Stomach smooth muscle (tissue), 2 donors: ENCODE measurements around the gene MCM3AP.

Experiments
- H3K27ac ChIP-seq: one replicate; pipeline ENCODE4 v1.7.0; 2013; ENCODE audit warnings: mild to moderate bottlenecking, low read length, inconsistent platforms
- H3K27me3 ChIP-seq, 2 donors: one replicate each; pipeline ENCODE4 v1.7.0; 2013; ENCODE audit warnings: low read length in 2 of 2; ENCODE audit not compliant: insufficient read depth in 2 of 2, control insufficient read depth in 1 of 2
- H3K36me3 ChIP-seq, 2 donors: one replicate each; pipeline ENCODE4 v1.7.0; 2013; ENCODE audit warnings: low read length in 2 of 2; ENCODE audit not compliant: control insufficient read depth in 2 of 2, insufficient read depth in 2 of 2
- H3K4me1 ChIP-seq: one replicate; pipeline ENCODE4 v1.7.0; 2013; ENCODE audit warnings: low read length; ENCODE audit not compliant: control insufficient read depth, insufficient read depth
- H3K4me3 ChIP-seq, 2 donors: one replicate each; pipeline ENCODE4 v1.7.0; 2013; ENCODE audit warnings: low read length in 2 of 2
- H3K9ac ChIP-seq, 2 donors: one replicate each; pipeline ENCODE4 v1.7.0; 2013; ENCODE audit warnings: low read length in 2 of 2, mild to moderate bottlenecking in 1 of 2
- H3K9me3 ChIP-seq, 2 donors: one replicate each; pipeline ENCODE4 v1.7.0; 2013; ENCODE audit warnings: low read length in 2 of 2; ENCODE audit not compliant: control insufficient read depth in 2 of 2
- donor health status: healthy.
- donor health status: Pancreatic carcinoma.

Gene MCM3AP

DNA sequence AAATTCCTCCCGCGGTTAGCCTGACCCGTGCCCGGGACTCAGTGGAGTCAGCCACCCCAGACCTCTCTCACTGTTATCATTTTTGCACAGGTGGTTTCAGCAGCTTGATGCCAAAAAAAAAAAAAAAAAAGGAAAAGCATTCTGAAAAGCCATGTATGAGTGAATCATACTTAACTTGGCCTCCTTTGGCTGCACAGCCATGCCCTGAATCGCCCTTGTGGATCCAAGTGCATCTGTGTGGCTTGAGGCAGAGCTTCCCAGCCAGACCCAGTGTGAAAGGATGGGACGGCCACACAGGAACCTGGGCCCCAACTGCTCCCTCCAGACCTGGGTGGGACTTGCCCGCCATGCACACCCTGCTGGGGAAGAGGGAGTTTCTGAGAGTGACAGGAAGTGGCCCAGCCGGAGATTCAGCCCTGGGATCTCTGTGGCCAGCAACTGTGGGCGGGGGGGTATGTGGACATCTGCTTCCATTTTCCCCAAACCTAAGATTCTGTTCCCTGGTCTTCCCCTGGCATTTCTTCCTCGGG, 9.3 kb upstream of the MCM3AP start:
- Histone ChIP-seq H3K9me3 (no peaks in the 10 kb centered on the region), H3K36me3 (peaks cover 6% of the 10 kb centered on the region in 2 donors), H3K4me3 (no peak overlapping the region), H3K9ac (no peak overlapping the region), H3K4me1 (peaks cover 8% of the 10 kb centered on the region), H3K27me3 (peaks cover 7 to 14% of the 10 kb centered on the region in 2 donors), H3K27ac (no peak overlapping the region)

DNA sequence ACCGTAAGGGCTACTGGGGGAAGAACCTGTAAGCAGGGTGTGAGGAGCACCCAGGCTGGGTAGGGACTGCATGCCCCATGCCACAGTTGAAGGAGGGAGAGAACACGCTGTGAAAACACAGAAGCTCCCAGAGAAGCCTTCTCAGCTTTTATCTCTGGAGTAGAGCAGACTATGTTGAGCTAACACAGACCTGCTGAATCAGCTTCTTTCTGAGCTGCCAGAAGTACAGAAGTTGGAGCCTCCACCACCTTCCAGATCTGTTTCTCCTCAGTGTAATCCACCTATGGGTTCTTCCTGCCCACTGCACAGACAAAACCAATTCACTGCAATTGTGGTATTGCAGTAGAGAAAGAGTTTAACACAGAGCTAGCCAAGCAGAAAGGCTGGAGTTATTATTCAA, 6.2 kb upstream of the MCM3AP start:
- Histone ChIP-seq H3K9ac (no peak overlapping the region), H3K36me3 (peaks cover 6% of the 10 kb centered on the region in 2 donors), H3K27ac (no peak overlapping the region), H3K9me3 (no peaks in the 10 kb centered on the region), H3K4me3 (no peak overlapping the region), H3K27me3 (no peaks in the 10 kb centered on the region), H3K4me1 (peaks cover 6% of the 10 kb centered on the region)

DNA sequence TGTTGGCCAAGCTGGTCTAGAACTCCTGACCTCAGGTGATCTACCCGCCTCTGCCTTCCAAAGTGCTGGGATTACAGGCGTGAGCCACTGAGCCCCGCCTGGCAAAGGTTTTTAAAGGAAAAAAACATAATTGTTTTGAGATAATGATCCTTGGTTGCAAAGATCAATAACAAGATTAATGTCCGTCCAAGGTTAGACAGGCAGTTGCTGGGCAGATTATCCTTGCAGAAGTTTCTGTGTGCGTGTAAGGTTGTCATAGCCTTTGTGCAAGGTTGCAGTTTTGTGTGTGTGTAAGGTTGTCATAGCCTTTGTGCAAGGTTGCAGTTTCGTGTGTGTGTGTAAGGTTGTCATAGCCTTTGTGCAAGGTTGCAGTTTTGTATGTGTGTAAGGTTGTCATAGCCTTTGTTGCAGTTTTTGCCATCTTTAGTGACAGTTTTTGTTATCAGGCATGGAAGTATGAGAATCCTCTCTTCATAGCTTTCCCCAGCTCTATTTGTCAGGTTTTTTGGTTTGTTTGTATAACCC, 4.3 kb upstream of the MCM3AP start:
- peaks cover 11% of the 10 kb centered on the region for H3K4me1 ChIP-seq
- no peak overlapping the region for H3K4me3 ChIP-seq
- H3K9ac ChIP-seq, result no peak overlapping the region
- H3K27ac ChIP-seq, result no peak overlapping the region
- no peaks in the 10 kb centered on the region for H3K9me3 ChIP-seq
- H3K36me3 ChIP-seq, result peaks cover 6% of the 10 kb centered on the region in 2 donors
- H3K27me3 ChIP-seq, result no peaks in the 10 kb centered on the region

DNA sequence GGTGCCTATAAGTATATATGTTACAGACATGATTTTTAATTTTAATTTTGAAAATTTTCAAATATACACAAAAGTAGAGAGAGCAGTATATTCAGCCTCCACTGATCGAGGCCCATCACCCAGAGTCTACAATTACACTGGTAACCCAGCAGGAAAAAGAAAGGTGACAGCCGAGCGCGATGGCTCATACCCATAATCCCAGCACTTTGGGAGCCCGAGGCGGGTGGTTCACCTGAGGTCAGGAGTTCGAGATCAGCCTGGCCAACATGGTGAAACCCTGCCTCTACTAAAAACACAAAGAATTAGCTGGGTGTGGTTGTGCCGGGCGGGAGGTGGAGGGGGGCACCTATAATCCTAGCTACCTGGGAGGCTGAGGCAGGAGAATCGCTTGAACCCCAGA, 2.1 kb upstream of the MCM3AP start:
- peaks cover 11 to 14% of the 10 kb centered on the region in 2 donors for H3K36me3 ChIP-seq
- no peak overlapping the region for H3K9ac ChIP-seq
- H3K27ac ChIP-seq, result no peak overlapping the region
- no peak overlapping the region for H3K4me3 ChIP-seq
- H3K4me1 ChIP-seq, result peaks cover 25% of the 10 kb centered on the region
- no peaks in the 10 kb centered on the region for H3K27me3 ChIP-seq
- H3K9me3 ChIP-seq, result no peaks in the 10 kb centered on the region

DNA sequence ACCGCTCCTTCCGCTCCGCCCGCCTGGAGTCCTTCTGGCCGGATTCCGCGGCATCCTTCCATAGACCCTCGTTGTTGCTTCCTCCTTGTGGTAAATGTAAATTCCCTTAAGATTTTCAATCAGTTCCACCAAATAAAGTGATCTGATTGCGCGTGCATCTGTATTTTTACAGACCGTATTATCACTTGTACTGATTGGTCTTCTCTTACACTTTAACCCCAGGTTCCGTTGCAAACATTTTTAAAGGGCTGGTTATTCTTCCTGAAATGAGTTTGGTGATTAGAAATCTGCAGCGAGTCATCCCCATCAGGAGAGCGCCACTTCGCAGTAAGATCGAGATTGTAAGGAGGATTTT, 1.2 kb upstream of the MCM3AP start:
- H3K27ac ChIP-seq, result peak overlapping the region; percentile 84

DNA sequence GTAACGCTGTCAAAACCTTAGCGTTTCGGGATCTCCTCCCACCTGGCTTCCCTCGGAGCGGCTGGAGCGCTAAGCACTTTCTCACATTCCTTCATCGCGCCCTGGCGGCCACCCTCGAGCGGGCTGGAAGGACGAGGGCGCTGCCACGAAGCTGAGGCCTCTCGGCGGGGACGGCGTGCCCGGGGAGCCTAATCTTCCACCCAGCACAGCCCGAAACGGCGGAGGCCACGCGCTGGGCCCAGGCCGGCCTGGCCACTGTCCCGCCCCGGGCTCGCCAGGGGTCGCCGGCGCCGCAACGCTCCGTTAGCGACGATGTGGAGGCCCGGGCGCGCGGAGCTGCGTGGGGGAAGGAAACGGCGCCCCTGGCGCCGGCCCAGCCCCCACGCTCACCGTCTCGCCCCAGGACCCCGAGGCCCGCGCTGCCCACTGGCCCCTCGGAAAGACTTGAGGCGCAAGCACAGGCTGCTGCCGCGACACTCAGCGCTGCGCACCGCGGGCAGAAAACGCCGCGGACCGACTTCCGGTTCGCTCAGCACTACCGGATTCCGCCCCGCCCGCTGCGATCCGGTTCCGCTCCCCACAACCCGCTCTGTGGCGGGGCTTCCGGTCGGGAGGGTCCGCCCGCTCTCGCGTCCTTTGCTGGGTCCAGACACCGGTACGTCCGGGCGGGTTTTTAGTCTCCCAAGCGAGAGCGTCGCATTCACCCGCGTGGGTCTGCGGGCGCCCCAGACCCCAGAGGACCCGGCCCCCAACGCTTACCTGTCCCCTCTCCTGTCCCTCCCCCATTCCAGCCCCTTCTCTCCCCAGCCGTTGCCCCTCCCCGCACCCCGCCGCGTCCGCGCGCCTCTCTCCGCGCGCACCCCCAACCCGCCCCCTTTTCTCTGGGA, 593 bp upstream of the MCM3AP start, which contains the start of gene YBEY:
TSS of gene YBEY (plus strand) at position 582 of the 887 bp plus-strand sequence. CDS start 572 bp downstream, outside the sequence.
- Histone ChIP-seq H3K4me1 (peaks cover 37% of the 10 kb centered on the region), H3K4me3 (peak within 1 kb of the TSS; percentile 81 to 84), H3K27me3 (no peaks in the 10 kb centered on the region), H3K27ac (peak within 1 kb of the TSS; percentile 84), H3K9ac (peak within 1 kb of the TSS; percentile 66 to 84), H3K36me3 (peaks cover 6 to 8% of the 10 kb centered on the region in 2 donors), H3K9me3 (no peaks in the 10 kb centered on the region)

More for the DNA sequence above, 1.2 kb upstream of the MCM3AP start:
- peaks cover 32% of the 10 kb centered on the region for H3K4me1 ChIP-seq
- H3K27me3 ChIP-seq, result no peaks in the 10 kb centered on the region
- H3K36me3 ChIP-seq, result peaks cover 9 to 12% of the 10 kb centered on the region in 2 donors
- peak overlapping the region; percentile 75 to 81 for H3K4me3 ChIP-seq
- H3K9me3 ChIP-seq, result no peaks in the 10 kb centered on the region
- peak overlapping the region; percentile 66 to 80 for H3K9ac ChIP-seq

DNA sequence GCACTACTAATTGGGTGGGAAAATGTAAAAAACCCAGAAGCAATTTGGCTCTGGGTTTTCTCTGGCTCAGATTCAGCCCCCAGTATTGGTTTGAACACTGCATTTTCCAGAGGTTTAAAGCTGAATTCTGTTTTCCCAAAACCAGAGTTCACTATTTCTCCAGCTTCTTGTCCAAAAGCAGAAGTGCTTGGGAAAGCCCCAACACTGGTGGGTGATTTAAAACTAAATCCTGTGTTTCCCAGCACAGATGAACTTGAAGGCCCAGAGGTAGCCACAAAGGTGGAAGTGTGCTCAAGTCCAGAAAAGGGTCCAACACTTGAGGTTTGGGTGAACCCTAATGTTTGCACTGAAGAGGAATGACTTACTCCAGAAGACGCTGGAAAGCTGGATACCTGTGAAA, 678 bp downstream of the MCM3AP start:
- no peaks in the 10 kb centered on the region for H3K9me3 ChIP-seq
- no peaks in the 10 kb centered on the region for H3K27me3 ChIP-seq
- H3K9ac ChIP-seq, result peak overlapping the region; percentile 3 to 66
- no peak overlapping the region for H3K27ac ChIP-seq
- H3K36me3 ChIP-seq, result peaks cover 9 to 15% of the 10 kb centered on the region in 2 donors
- peak overlapping the region in 1 of 2 donors; percentile 81 for H3K4me3 ChIP-seq
- peaks cover 38% of the 10 kb centered on the region for H3K4me1 ChIP-seq

DNA sequence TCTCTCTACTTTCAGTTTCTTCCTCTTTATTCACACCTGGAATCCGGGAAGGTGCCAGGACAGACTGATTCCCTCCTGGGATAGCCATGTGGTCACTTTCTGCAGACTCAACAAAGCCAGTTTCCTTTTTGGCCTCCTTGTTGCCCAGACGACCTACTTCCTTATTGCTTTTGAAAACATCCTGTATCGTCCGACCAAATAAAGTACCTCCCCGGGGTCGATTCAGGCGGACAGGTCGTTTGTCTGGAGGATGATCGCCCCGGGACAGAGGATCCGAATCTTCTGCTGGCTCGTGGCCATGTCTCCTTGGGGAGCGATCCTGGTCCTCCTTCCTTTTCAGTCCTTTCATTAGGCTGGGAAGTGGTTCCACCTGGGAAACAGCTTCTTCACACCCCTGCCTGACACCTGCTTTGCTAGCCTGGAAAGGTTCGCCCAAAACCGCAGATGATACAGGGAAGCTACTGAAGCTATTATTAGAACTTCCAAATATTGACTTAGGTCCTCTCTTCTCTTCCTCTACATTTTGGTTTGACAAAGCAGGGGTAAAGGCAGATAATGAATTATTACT, 1.2 kb downstream of the MCM3AP start:
- Histone ChIP-seq H3K4me3 (peak overlapping the region in 1 of 2 donors; percentile 31), H3K27ac (no peak overlapping the region), H3K9me3 (no peaks in the 10 kb centered on the region), H3K36me3 (peaks cover 14 to 21% of the 10 kb centered on the region in 2 donors), H3K27me3 (no peaks in the 10 kb centered on the region), H3K9ac (peak overlapping the region in 1 of 2 donors; percentile 55), H3K4me1 (peaks cover 38% of the 10 kb centered on the region)

DNA sequence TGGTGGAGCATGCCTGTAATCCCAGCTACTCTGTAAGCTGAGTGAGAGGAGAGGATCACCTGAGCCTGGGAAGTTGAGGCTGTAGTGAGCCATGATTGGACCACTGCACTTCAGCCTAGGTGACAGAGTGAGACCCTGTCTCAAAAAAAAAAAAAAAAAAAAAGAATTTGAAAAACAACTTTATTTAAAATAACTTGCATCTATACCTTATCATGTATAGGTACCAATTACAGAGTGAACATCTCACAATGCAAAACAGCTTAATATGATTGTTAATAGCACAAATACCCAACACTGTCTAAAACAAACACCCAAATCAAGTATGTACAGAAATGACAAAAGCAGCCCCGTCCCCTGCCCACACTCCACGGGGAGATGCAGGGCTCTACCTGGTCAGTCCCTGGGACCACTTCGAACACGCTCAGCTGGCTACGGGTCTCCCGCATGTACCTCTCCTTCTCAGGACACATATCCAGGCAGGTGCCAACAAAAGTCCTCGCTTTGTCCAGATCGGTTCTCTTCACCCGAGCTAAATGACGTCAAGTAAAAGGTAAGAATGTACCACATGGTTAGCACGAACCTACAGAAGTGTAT, 10.5 kb downstream of the MCM3AP start:
- Histone ChIP-seq H3K4me1 (no peaks in the 10 kb centered on the region), H3K36me3 (peaks cover 60 to 62% of the 10 kb centered on the region in 2 donors), H3K9me3 (no peaks in the 10 kb centered on the region), H3K9ac (no peak overlapping the region), H3K4me3 (no peak overlapping the region), H3K27ac (no peak overlapping the region), H3K27me3 (no peaks in the 10 kb centered on the region)

DNA sequence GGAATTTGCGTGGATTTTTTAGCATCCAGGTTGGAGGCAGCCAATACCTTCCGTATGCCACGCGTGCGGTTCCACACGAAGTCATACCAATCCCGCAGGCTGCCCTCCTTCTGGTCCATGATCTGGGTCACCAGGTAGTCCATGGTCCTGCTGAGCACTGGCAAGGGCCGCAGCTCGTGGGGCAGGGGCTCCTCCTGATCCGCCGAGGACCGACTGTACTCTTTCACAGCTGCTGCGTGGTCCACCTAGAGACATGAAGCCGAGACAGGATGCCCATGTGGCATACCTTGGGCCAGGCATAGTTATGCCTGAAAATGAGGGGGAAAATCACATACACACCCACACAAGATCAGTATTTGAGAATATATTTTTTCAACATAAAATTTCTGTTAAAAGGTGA, 12.1 kb downstream of the MCM3AP start:
- Histone ChIP-seq H3K4me3 (no peak overlapping the region), H3K27me3 (no peaks in the 10 kb centered on the region), H3K27ac (no peak overlapping the region), H3K9me3 (no peaks in the 10 kb centered on the region), H3K9ac (no peak overlapping the region), H3K4me1 (no peaks in the 10 kb centered on the region), H3K36me3 (peaks cover 58 to 63% of the 10 kb centered on the region in 2 donors)
